Raji (cell line): ENCODE data around the gene NUDT14.

Experiments used
- POLR2A ChIP-seq: IDR thresholded peaks from 2 replicates; pipeline ENCODE4 v1.6.1; 2011; ENCODE audit warnings: low read depth, low read length, control low read depth; ENCODE audit not compliant: insufficient read depth

Gene NUDT14

GRCh38 chr14:105177082-105177481 lies 4.0 kb downstream of the NUDT14 start:
- TF ChIP-seq POLR2A, result no peak

GRCh38 chr14:105176513-105176912 lies 4.6 kb downstream of the NUDT14 start:
- no peak for TF ChIP-seq POLR2A

- no peak for TF ChIP-seq POLR2A
Measured at GRCh38 chr14:105173901-105174894, 6.9 kb downstream of the NUDT14 start.

- no peak for TF ChIP-seq POLR2A
Measured at GRCh38 chr14:105173145-105173544, 8.0 kb downstream of the NUDT14 start.

GRCh38 chr14:105172476-105172875 lies 8.6 kb downstream of the NUDT14 start:
- TF ChIP-seq POLR2A, result no peak

- no peak for TF ChIP-seq POLR2A
Measured at GRCh38 chr14:105171004-105171673, 10.0 kb downstream of the NUDT14 start.

GRCh38 chr14:105169776-105170655 lies 11.1 kb downstream of the NUDT14 start:
- no peak for TF ChIP-seq POLR2A

GRCh38 chr14:105168979-105169507 lies 12.1 kb downstream of the NUDT14 start:
- no peak for TF ChIP-seq POLR2A

GRCh38 chr14:105168496-105168978 lies 12.6 kb downstream of the NUDT14 start, which contains the start of gene JAG2:
TSS of gene JAG2 (minus strand) at chr14:105168776. CDS start at chr14:105168420, 356 bp downstream.
- TF ChIP-seq POLR2A, result no peak

GRCh38 chr14:105168093-105168420 lies 13.1 kb downstream of the NUDT14 start:
- no peak for TF ChIP-seq POLR2A

- no peak for TF ChIP-seq POLR2A
Measured at GRCh38 chr14:105167303-105168092, 13.6 kb downstream of the NUDT14 start.

- TF ChIP-seq POLR2A, result no peak
Measured at GRCh38 chr14:105166571-105167302, 14.4 kb downstream of the NUDT14 start.

- TF ChIP-seq POLR2A, result no peak
Measured at GRCh38 chr14:105165761-105166485, 15.2 kb downstream of the NUDT14 start.
